Spleen (tissue), 11 donors: ENCODE data around the gene LDHD. TPM values are rescaled to one million over a fixed set of nuclear protein-coding genes. Genes with fewer than 3 reads are reported as not detected.

Experiments
- DNase-seq: peaks from one replicate; pipeline ENCODE4 v3.0.0-alpha.2; 2020
- H3K27ac ChIP-seq, 8 donors: fragments of 200-600 bp; sonication (generic) in 7 of 8; 1 replicate in 4 of 8; 2 replicates in 4 of 8; pipeline versions ENCODE4 v1.5.0 to v1.8.0; 2016 to 2021; ENCODE audit warnings: inconsistent platforms in 4 of 8, mild to moderate bottlenecking in 4 of 8, moderate library complexity in 1 of 8
- H3K27me3 ChIP-seq, 7 donors: fragments of 200-600 bp; sonication (generic) in 6 of 7; replicated peaks in 1 of 7; 1 replicate in 4 of 7; 2 replicates in 3 of 7; pipeline versions ENCODE4 v1.5.0 to v1.8.0; 2016 to 2021; ENCODE audit warnings: inconsistent platforms in 3 of 7, mild to moderate bottlenecking in 1 of 7
- H3K36me3 ChIP-seq, 6 donors: fragments of 200-600 bp; sonication (generic) in 5 of 6; 1 replicate in 4 of 6; 2 replicates in 2 of 6; pipeline versions ENCODE4 v1.5.0 to v1.8.0; 2016 to 2021; ENCODE audit warnings: inconsistent platforms in 2 of 6
- H3K4me1 ChIP-seq, 6 donors: fragments of 200-600 bp; sonication (generic) in 5 of 6; 1 replicate in 3 of 6; 2 replicates in 3 of 6; pipeline versions ENCODE4 v1.5.0 to v1.8.0; 2016 to 2021; ENCODE audit warnings: inconsistent platforms in 3 of 6
- H3K4me3 ChIP-seq, 8 donors: fragments of 200-600 bp; sonication (generic) in 7 of 8; 1 replicate in 4 of 8; 2 replicates in 4 of 8; pipeline versions ENCODE4 v1.5.0 to v1.8.0; 2016 to 2021; ENCODE audit warnings: inconsistent platforms in 4 of 8, mild to moderate bottlenecking in 4 of 8, moderate library complexity in 2 of 8
- H3K9me3 ChIP-seq, 8 donors: fragments of 200-600 bp; sonication (generic) in 7 of 8; 1 replicate in 4 of 8; 2 replicates in 4 of 8; pipeline versions ENCODE4 v1.5.0 to v1.8.0; 2016 to 2021; ENCODE audit warnings: inconsistent platforms in 4 of 8
- CTCF ChIP-seq, 11 experiments: fragments of 200-600 bp in 7 of 11; fragments of 450-650 bp in 4 of 11; sonication (generic) in 4 of 11; IDR thresholded peaks in 8 of 11; conservative IDR thresholded peaks in 3 of 11; 1 replicate in 7 of 11; 2 replicates in 4 of 11; pipeline versions ENCODE4 v1.4.0 to v1.8.0; 2016 to 2021; ENCODE audit warnings: antibody characterized with exemption in 11 of 11, inconsistent platforms in 4 of 11, mild to moderate bottlenecking in 1 of 11
- POLR2A ChIP-seq, 3 donors: fragments of 450-650 bp; IDR thresholded peaks; one replicate each; pipeline ENCODE4 v1.5.1; 2017; ENCODE audit warnings: antibody characterized with exemption in 3 of 3, mild to moderate bottlenecking in 1 of 3
- POLR2AphosphoS5 ChIP-seq, 3 donors: sonication (generic); formaldehyde crosslinking; IDR thresholded peaks; one replicate each; pipeline ENCODE4 v1.5.1; 2017; ENCODE audit warnings: antibody characterized with exemption in 3 of 3
- WGBS, 5 donors: extraction: QIAGEN DNeasy Blood & Tissue Kit in 3 of 5; methylation state at CpG; one replicate each; pipeline versions ENCODE4 v1.1.5 to v1.1.7; 2013 to 2018; 5-methylcytosine and 5-hydroxymethylcytosine counted together
- intact Hi-C: fragments of 100-400 bp; cut with DNase I; formaldehyde crosslinking; loops from one replicate; pipeline ENCODE4 v1.15.0; 2023; ENCODE audit warnings: low total_unique reads
- polyA plus RNA-seq, 3 donors: library from polyadenylated mRNA; stranded (reverse); fragments of 200-250 nt; gene quantifications; one replicate each; pipeline ENCODE4 v1.2.1, GENCODE V29; 2013
- total RNA-seq, 7 donors: library from RNA; depleted of rRNA in 3 of 7; stranded (reverse); fragments of >200 nt in 3 of 7; fragmentation: NEBNext Ultra II Directional in 4 of 7; extraction: Animal tissue kit (Norgen Biotek cat#: 25700) in 4 of 7; gene quantifications; one replicate each; pipeline versions ENCODE4 v1.1.0 to v1.2.1, GENCODE V29; 2016 to 2021
- donor health status: healthy with polysubstance abuse.
- donor health status: DM: no; HTN: no; CAD: no; lungs with moderate emphysema.
- donor health status: DM: no; HTN: no; CAD: no.
- donor health status: Bipolar disorder and iron deficiency.
- donor health status: healthy.
- donor health status: DM: no; HTN: no; CAD: no.
- donor health status: DM: yes; HTN: yes; CAD: no.

Gene LDHD
- total and polyA plus RNA-seq, 10 donors: 0.53 to 3.3 (median 1.1) TPM

GRCh38 chr16:75081179-75081859 is 35.3 kb downstream of the LDHD start:
- TF ChIP-seq POLR2AphosphoS5 (IDR thresholded peaks at IDR 0.05): no peak

GRCh38 chr16:75080205-75081029 is 36.2 kb downstream of the LDHD start:
- no peak for DNase-seq
- Histone ChIP-seq H3K27me3 (peaks cover 0 to 73% (median 9%) of the 10 kb centered on the region in 7 donors), H3K36me3 (no peaks in the 10 kb centered on the region), H3K4me3 (no peak overlapping the region), H3K27ac (no peak overlapping the region), H3K9me3 (no peaks in the 10 kb centered on the region), H3K4me1 (peaks cover 5 to 34% (median 18%) of the 10 kb centered on the region in 6 donors)
- WGBS, 5 donors: 90 to 97% (median 94%) methylated on average over 7 to 8 of the region's 8 CpGs
- intact Hi-C loops: no loop called here
- TF ChIP-seq CTCF (IDR thresholded peaks at IDR 0.05 in 8 of 11, conservative IDR thresholded peaks at IDR 0.05 in 3 of 11) (no peak), POLR2AphosphoS5 (IDR thresholded peaks at IDR 0.05) (no peak), POLR2A (IDR thresholded peaks at IDR 0.05) (no peak)

More at GRCh38 chr16:75081179-75081859, 35.3 kb downstream of the LDHD start:
- no peaks in the 10 kb centered on the region for H3K9me3 ChIP-seq
- H3K36me3 ChIP-seq: no peaks in the 10 kb centered on the region
- peaks cover 0 to 25% (median 9%) of the 10 kb centered on the region in 6 donors for H3K4me1 ChIP-seq
- WGBS, 5 donors: 67 to 73% (median 68%) methylated on average over 6 of the region's 6 CpGs
- H3K27ac ChIP-seq: no peak overlapping the region
- intact Hi-C loops: no loop called here
- DNase-seq: no peak
- peaks cover 0 to 73% (median 9%) of the 10 kb centered on the region in 7 donors for H3K27me3 ChIP-seq
- no peak overlapping the region for H3K4me3 ChIP-seq

DNA sequence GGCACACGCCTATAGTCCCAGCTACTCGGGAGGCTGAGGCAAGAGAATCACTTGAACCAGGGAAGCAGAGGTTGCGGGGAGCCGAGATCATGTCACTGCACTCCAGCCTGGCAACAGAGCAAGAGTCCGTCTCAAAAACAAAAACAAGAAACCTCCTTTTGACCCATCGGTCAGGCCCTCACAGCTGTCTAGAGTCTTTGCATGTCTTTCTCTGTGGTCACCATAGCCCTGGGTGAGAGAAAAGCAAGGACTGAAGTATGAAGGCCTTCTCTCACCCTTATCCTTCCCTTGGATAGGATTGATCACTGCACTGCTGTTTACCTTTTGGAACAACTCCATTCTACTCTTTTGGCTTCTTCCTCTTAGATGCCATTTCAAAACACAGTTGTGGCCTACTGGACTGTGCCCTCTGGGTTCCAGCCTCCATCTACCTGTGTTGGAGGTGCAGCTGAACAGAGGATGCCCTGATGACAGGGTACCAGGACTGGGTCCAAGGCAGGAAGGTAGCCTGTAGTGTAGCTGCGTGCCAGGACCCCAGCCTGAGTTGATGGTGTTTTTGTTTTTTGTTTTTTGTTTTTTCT is 37.1 kb downstream of the LDHD start:
- peaks cover 0 to 69% (median 9%) of the 10 kb centered on the region in 7 donors for H3K27me3 ChIP-seq

DNA sequence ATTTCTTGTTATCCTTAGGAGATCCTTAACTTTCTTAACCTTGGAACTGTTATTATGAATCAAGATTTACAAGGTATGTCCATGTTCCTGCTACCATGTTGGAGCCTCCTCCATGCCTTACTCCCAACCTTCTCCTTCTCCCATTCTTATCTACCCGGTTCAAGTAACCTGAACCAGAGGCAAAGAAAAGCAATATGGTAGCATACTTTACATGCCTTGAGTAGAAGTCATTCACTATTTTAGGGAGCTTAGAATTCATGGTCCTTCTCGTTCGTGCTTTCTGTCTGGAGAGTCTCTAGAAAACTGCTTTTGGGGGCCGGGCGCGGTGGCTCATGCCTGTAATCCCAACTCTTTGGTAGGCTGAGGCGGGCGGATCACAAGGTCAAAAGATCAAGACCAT is 37.7 kb downstream of the LDHD start:
- WGBS, 5 donors: 97 to 99% (median 97%) methylated on average over 8 of the region's 8 CpGs

More for the DNA sequence above, 37.1 kb downstream of the LDHD start:
- H3K27ac ChIP-seq: no peak overlapping the region
- no peaks in the 10 kb centered on the region for H3K9me3 ChIP-seq
- intact Hi-C loops: no loop called here
- no peak for TF ChIP-seq POLR2A (IDR thresholded peaks at IDR 0.05)
- no peak for TF ChIP-seq POLR2AphosphoS5 (IDR thresholded peaks at IDR 0.05)
- TF ChIP-seq CTCF (IDR thresholded peaks at IDR 0.05 in 8 of 11, conservative IDR thresholded peaks at IDR 0.05 in 3 of 11): no peak
- H3K36me3 ChIP-seq: no peaks in the 10 kb centered on the region
- DNase-seq: no peak
- H3K4me1 ChIP-seq: peaks cover 8 to 44% (median 27%) of the 10 kb centered on the region in 6 donors
- H3K4me3 ChIP-seq: no peak overlapping the region
- 90 to 97% (median 92%) methylated on average over 7 of the region's 7 CpGs for WGBS, 5 donors

More for the DNA sequence above, 37.7 kb downstream of the LDHD start:
- DNase-seq: no peak
- no peak for TF ChIP-seq POLR2AphosphoS5 (IDR thresholded peaks at IDR 0.05)
- H3K9me3 ChIP-seq: no peaks in the 10 kb centered on the region
- intact Hi-C loops: no loop called here
- peaks cover 8 to 49% (median 29%) of the 10 kb centered on the region in 6 donors for H3K4me1 ChIP-seq
- no peak overlapping the region for H3K4me3 ChIP-seq
- no peaks in the 10 kb centered on the region for H3K36me3 ChIP-seq
- H3K27me3 ChIP-seq: peaks cover 0 to 65% (median 9%) of the 10 kb centered on the region in 7 donors
- no peak overlapping the region for H3K27ac ChIP-seq
